Skeletal muscle satellite cell (primary cell): ENCODE data around the gene CPO.

Experiments
- H3K27me3 ChIP-seq: 2 replicates; pipeline ENCODE4 v1.7.0; 2013; ENCODE audit warnings: low read length; ENCODE audit not compliant: control insufficient read depth, insufficient read depth
- H3K36me3 ChIP-seq: 2 replicates; pipeline ENCODE4 v1.7.0; 2013; ENCODE audit warnings: mild to moderate bottlenecking, control low read depth, low read length; ENCODE audit not compliant: insufficient read depth
- H3K4me1 ChIP-seq: 2 replicates; pipeline ENCODE4 v1.7.0; 2013; ENCODE audit warnings: low read length; ENCODE audit not compliant: control insufficient read depth, insufficient read depth
- H3K4me2 ChIP-seq: 2 replicates; pipeline ENCODE4 v1.7.0; 2013; ENCODE audit warnings: mild to moderate bottlenecking, low read length
- H3K4me3 ChIP-seq: 2 replicates; pipeline ENCODE4 v1.7.0; 2013; ENCODE audit warnings: low read length
- H3K9ac ChIP-seq: 2 replicates; pipeline ENCODE4 v1.7.0; 2013; ENCODE audit warnings: mild to moderate bottlenecking, low read depth, low read length, moderate library complexity
- H3K9me3 ChIP-seq: replicated peaks from 2 replicates; pipeline ENCODE4 v1.7.0; 2013; ENCODE audit warnings: mild to moderate bottlenecking, control low read depth, low read length

CPO gene

GRCh38 chr2:206979365-206979764, 40.0 kb downstream of the CPO start:
- Histone ChIP-seq H3K9ac (no peak overlapping the region), H3K4me1 (peaks cover 15% of the 10 kb centered on the region), H3K4me3 (no peak overlapping the region), H3K27me3 (no peaks in the 10 kb centered on the region), H3K4me2 (no peak overlapping the region), H3K9me3 (no peaks in the 10 kb centered on the region), H3K36me3 (no peaks in the 10 kb centered on the region)

GRCh38 chr2:206979922-206980321, 40.6 kb downstream of the CPO start:
- Histone ChIP-seq H3K4me2 (no peak overlapping the region), H3K4me1 (peaks cover 19% of the 10 kb centered on the region), H3K4me3 (no peak overlapping the region), H3K36me3 (no peaks in the 10 kb centered on the region), H3K9me3 (no peaks in the 10 kb centered on the region), H3K27me3 (no peaks in the 10 kb centered on the region), H3K9ac (no peak overlapping the region)

- H3K9ac ChIP-seq: no peak overlapping the region
- no peaks in the 10 kb centered on the region for H3K27me3 ChIP-seq
- no peak overlapping the region for H3K4me3 ChIP-seq
- no peaks in the 10 kb centered on the region for H3K36me3 ChIP-seq
- H3K4me2 ChIP-seq: no peak overlapping the region
- H3K9me3 ChIP-seq: no peaks in the 10 kb centered on the region
- H3K4me1 ChIP-seq: peaks cover 19% of the 10 kb centered on the region
These were observed 41.1 kb downstream of the CPO start for GRCh38 chr2:206980413-206980812.

GRCh38 chr2:206981086-206981674, 41.9 kb downstream of the CPO start:
- no peak overlapping the region for H3K9ac ChIP-seq
- H3K9me3 ChIP-seq: no peaks in the 10 kb centered on the region
- no peaks in the 10 kb centered on the region for H3K27me3 ChIP-seq
- no peak overlapping the region for H3K4me3 ChIP-seq
- H3K36me3 ChIP-seq: no peaks in the 10 kb centered on the region
- H3K4me1 ChIP-seq: peaks cover 19% of the 10 kb centered on the region
- no peak overlapping the region for H3K4me2 ChIP-seq

GRCh38 chr2:206981739-206982340, 42.5 kb downstream of the CPO start:
- no peak overlapping the region for H3K4me2 ChIP-seq
- H3K27me3 ChIP-seq: no peaks in the 10 kb centered on the region
- no peak overlapping the region for H3K4me3 ChIP-seq
- no peaks in the 10 kb centered on the region for H3K36me3 ChIP-seq
- no peak overlapping the region for H3K9ac ChIP-seq
- H3K9me3 ChIP-seq: no peaks in the 10 kb centered on the region
- peaks cover 19% of the 10 kb centered on the region for H3K4me1 ChIP-seq

- Histone ChIP-seq H3K4me2 (no peak overlapping the region), H3K4me3 (no peak overlapping the region), H3K36me3 (no peaks in the 10 kb centered on the region), H3K9ac (no peak overlapping the region), H3K9me3 (no peaks in the 10 kb centered on the region), H3K27me3 (no peaks in the 10 kb centered on the region), H3K4me1 (peaks cover 19% of the 10 kb centered on the region)
These were observed 43.1 kb downstream of the CPO start for GRCh38 chr2:206982360-206982955.

GRCh38 chr2:206983161-206983859, 44.0 kb downstream of the CPO start:
- no peaks in the 10 kb centered on the region for H3K27me3 ChIP-seq
- H3K4me3 ChIP-seq: no peak overlapping the region
- H3K9me3 ChIP-seq: no peaks in the 10 kb centered on the region
- no peak overlapping the region for H3K9ac ChIP-seq
- no peaks in the 10 kb centered on the region for H3K36me3 ChIP-seq
- no peak overlapping the region for H3K4me2 ChIP-seq
- peaks cover 19% of the 10 kb centered on the region for H3K4me1 ChIP-seq

GRCh38 chr2:206984206-206984605, 44.9 kb downstream of the CPO start:
- H3K27me3 ChIP-seq: no peaks in the 10 kb centered on the region
- H3K36me3 ChIP-seq: no peaks in the 10 kb centered on the region
- peaks cover 19% of the 10 kb centered on the region for H3K4me1 ChIP-seq
- no peak overlapping the region for H3K4me2 ChIP-seq
- H3K4me3 ChIP-seq: no peak overlapping the region
- H3K9me3 ChIP-seq: no peaks in the 10 kb centered on the region
- H3K9ac ChIP-seq: no peak overlapping the region

GRCh38 chr2:206986943-206987342, 47.6 kb downstream of the CPO start:
- Histone ChIP-seq H3K36me3 (no peaks in the 10 kb centered on the region), H3K4me1 (peaks cover 19% of the 10 kb centered on the region), H3K27me3 (no peaks in the 10 kb centered on the region), H3K9ac (no peak overlapping the region), H3K9me3 (no peaks in the 10 kb centered on the region), H3K4me2 (no peak overlapping the region), H3K4me3 (no peak overlapping the region)

GRCh38 chr2:206987810-206988209, 48.5 kb downstream of the CPO start:
- no peak overlapping the region for H3K9ac ChIP-seq
- no peak overlapping the region for H3K4me3 ChIP-seq
- H3K36me3 ChIP-seq: no peaks in the 10 kb centered on the region
- peaks cover 19% of the 10 kb centered on the region for H3K4me1 ChIP-seq
- H3K27me3 ChIP-seq: no peaks in the 10 kb centered on the region
- H3K4me2 ChIP-seq: no peak overlapping the region
- no peaks in the 10 kb centered on the region for H3K9me3 ChIP-seq

GRCh38 chr2:206988884-206989283, 49.6 kb downstream of the CPO start:
- H3K9me3 ChIP-seq: no peaks in the 10 kb centered on the region
- peaks cover 8% of the 10 kb centered on the region for H3K4me1 ChIP-seq
- H3K36me3 ChIP-seq: no peaks in the 10 kb centered on the region
- H3K4me3 ChIP-seq: no peak overlapping the region
- H3K27me3 ChIP-seq: no peaks in the 10 kb centered on the region
- no peak overlapping the region for H3K4me2 ChIP-seq
- no peak overlapping the region for H3K9ac ChIP-seq
